ENCODE data around the gene GFRA1. TPM values are rescaled to one million over a fixed set of nuclear protein-coding genes. Genes with fewer than 3 reads are reported as not detected.

Gene GFRA1
- total and polyA plus RNA-seq, 2 of the 8 experiments (the other 6 are each of a cell fraction or from before 2014, with no cell fraction given): 1.1 to 2.0 TPM

DNA sequence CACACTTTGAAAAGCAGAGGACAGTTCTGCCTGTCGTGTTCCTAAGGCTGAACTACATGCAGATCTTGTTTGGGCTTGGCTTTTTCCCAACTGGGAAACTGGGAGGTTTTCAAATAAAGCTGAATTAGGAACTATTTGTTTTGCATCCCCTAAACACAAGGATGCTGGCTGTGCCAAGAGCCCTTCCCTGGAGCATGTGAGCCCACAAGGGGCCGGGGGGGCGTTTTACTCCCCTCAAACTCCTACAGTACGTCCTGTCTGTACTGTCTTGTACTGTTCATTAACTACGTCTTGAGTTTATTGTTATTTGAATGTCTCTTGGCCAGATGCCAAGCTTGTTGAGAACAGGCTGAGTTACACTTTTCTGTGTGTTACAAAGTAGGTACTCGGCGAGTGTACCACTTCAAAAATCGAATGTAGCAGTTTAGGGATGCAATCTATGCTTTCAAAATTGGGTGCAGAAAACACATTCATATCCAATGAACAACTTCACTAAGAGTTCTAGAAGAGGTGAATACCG, 94.9 kb downstream of the GFRA1 start:
- ChIA-PET CTCF (ENCODE audit: partially characterized antibody) (interaction anchor here (0.6 to 2.3 kb wide), 2 partner anchors 7 to 13 kb away, joined by 3 to 6 read pairs; no protein-coding TSS in a partner anchor), POLR2A (ENCODE audit: partially characterized antibody) (no interaction called here)
- no peak overlapping the region for H3K4ac ChIP-seq (replicated peaks; ENCODE audit: insufficient read length, low read depth, low read length)
- H2BK12ac ChIP-seq (ENCODE audit: low read depth, low read length): no peak overlapping the region
- no peak overlapping the region for H3K23ac ChIP-seq (ENCODE audit: insufficient read length)
- H2BK20ac ChIP-seq (ENCODE audit: low read length): no peak overlapping the region
- no peak overlapping the region for H3K27ac ChIP-seq (ENCODE audit: low read depth, low read length)
- H3K56ac ChIP-seq (replicated peaks; ENCODE audit: insufficient read length, low read depth, low read length): no peak overlapping the region
- H3K4me2 ChIP-seq (ENCODE audit: insufficient read depth in 1 of 2, low read depth in 2 of 2, low read length in 2 of 2): no peak overlapping the region
- no peak overlapping the region for H2AK5ac ChIP-seq (ENCODE audit: low read depth, low read length)
- H3K9me3 ChIP-seq (ENCODE audit: insufficient read depth in 2 of 2, low read depth in 1 of 2, low read length in 1 of 2): no peaks in the 10 kb centered on the region
- no peak overlapping the region for H2BK15ac ChIP-seq (ENCODE audit: low read length)
- no peaks in the 10 kb centered on the region for H4K20me1 ChIP-seq (replicated peaks in 1 of 2; ENCODE audit: control insufficient read depth in 1 of 2, insufficient read depth in 2 of 2, low read length in 2 of 2)
- 93% methylated on average over 8 of the region's 9 CpGs; no CpG with 5 or more reads in 1 of the 2 experiments for WGBS, 2 experiments (ENCODE audit: extremely low coverage in 1 of 2, insufficient coverage in 1 of 2, insufficient read length in 1 of 2, insufficient replicate concordance in 2 of 2, low coverage in 1 of 2, low lambda C conversion rate in 2 of 2, missing lambda C conversion rate in 1 of 2)
- TF ChIP-seq KDM4A (IDR thresholded peaks at IDR 0.05; ENCODE audit: low read depth, low read length, severe bottlenecking): no peak
- TF ChIP-seq SUZ12 (IDR thresholded peaks at IDR 0.05; ENCODE audit: low read length): no peak
- TF ChIP-seq POU5F1 (IDR thresholded peaks at IDR 0.05; ENCODE audit: low read depth, low read length): no peak
- TF ChIP-seq KDM5A (IDR thresholded peaks at IDR 0.05; ENCODE audit: low read length): no peak
- TF ChIP-seq SAP30 (IDR thresholded peaks at IDR 0.05; ENCODE audit: insufficient read depth, insufficient replicate concordance, low read length): no peak
- TF ChIP-seq GABPA (IDR thresholded peaks at IDR 0.05; ENCODE audit: borderline replicate concordance, insufficient read depth, low read length): no peak
- TF ChIP-seq TAF7 (optimal IDR thresholded peaks at IDR 0.05; ENCODE audit: borderline replicate concordance, low read depth, low read length): no peak
- TF ChIP-seq EZH2 (IDR thresholded peaks at IDR 0.05; ENCODE audit: low read depth, low read length, severe bottlenecking): no peak
- no peak for TF ChIP-seq SIX5 (IDR thresholded peaks at IDR 0.05; ENCODE audit: low read depth, low read length)
- no peak for TF ChIP-seq TCF12 (IDR thresholded peaks at IDR 0.05; ENCODE audit: low read depth, low read length)
- H3K79me1 ChIP-seq (ENCODE audit: low read depth, low read length): no peaks in the 10 kb centered on the region
- no peak overlapping the region for H2BK5ac ChIP-seq (ENCODE audit: low read depth, low read length)
- no peak overlapping the region for H3K4me3 ChIP-seq (ENCODE audit: extremely low read depth in 1 of 4, insufficient read depth in 2 of 4, low read depth in 3 of 4, low read length in 4 of 4)
- no peaks in the 10 kb centered on the region for H3K79me2 ChIP-seq (ENCODE audit: control insufficient read depth in 1 of 2, insufficient read depth in 2 of 2, low read length in 2 of 2)
- H4K8ac ChIP-seq (ENCODE audit: extremely low read depth, insufficient read depth, low read length): no peak overlapping the region
- H2BK120ac ChIP-seq (replicated peaks; ENCODE audit: low read depth, low read length): no peak overlapping the region
- no peak overlapping the region for H4K5ac ChIP-seq (ENCODE audit: insufficient read length, low read depth, low read length)
- no peak overlapping the region; the same call in 1 of the 2 replicates for H3K18ac ChIP-seq (ENCODE audit: extremely low read depth, low read length)
- H3K14ac ChIP-seq (ENCODE audit: insufficient read length): no peak overlapping the region
- H3K27me3 ChIP-seq (replicated peaks in 1 of 4; ENCODE audit: control insufficient read depth in 3 of 4, extremely low read depth in 1 of 4, insufficient read depth in 3 of 4, low read length in 3 of 4): no peaks in the 10 kb centered on the region; a peak in 2 of 7 replicates
- DNase-seq (ENCODE audit: low read depth in 1 of 2, low spot score in 2 of 2): no peak
- H3K23me2 ChIP-seq (ENCODE audit: low read depth, low read length): no peaks in the 10 kb centered on the region
- no peak overlapping the region for H4K91ac ChIP-seq (replicated peaks; ENCODE audit: insufficient read length, low read length)
- no peak overlapping the region for H2AFZ ChIP-seq (ENCODE audit: low read length)
- no peaks in the 10 kb centered on the region for H3K36me3 ChIP-seq (ENCODE audit: control insufficient read depth in 2 of 4, insufficient read depth in 4 of 4, low read length in 3 of 4)
- FAIRE-seq: no peak
- H3K4me1 ChIP-seq (replicated peaks in 1 of 4; ENCODE audit: control insufficient read depth in 3 of 4, insufficient read depth in 4 of 4, low read length in 3 of 4): 0 out of 7 replicates have a peak, but pooled peaks cover 0 to 2% (median 0%) of the 10 kb centered on the region in 4 experiments
- H3K9ac ChIP-seq (replicated peaks in 1 of 4; ENCODE audit: extremely low read depth in 1 of 4, low read depth in 3 of 4, low read length in 3 of 4): no peak overlapping the region
